Activated CD4-positive, alpha-beta T cell treated with anti-CD3 and anti-CD28 coated beads for 1 hour (primary cell): ENCODE measurements around the gene RXFP4.

Source experiments
- DNase-seq: peaks from one replicate; pipeline ENCODE4 v3.0.0-alpha.2; 2020

Gene RXFP4

GRCh38 chr1:155931332-155932038, 10.0 kb upstream of the RXFP4 start:
- DNase-seq: no peak

- DNase-seq: no peak
Observed at GRCh38 chr1:155932081-155932480, 9.4 kb upstream of the RXFP4 start.

GRCh38 chr1:155932487-155932886, 9.0 kb upstream of the RXFP4 start:
- no peak for DNase-seq

- no peak for DNase-seq
Observed at GRCh38 chr1:155933591-155934096, 7.8 kb upstream of the RXFP4 start.

GRCh38 chr1:155934097-155934935, 7.1 kb upstream of the RXFP4 start, which contains the start of gene KHDC4:
Gene KHDC4 (minus strand): TSS chr1:155934413. CDS start chr1:155934373, 40 bp downstream.
- peak; percentile 91 for DNase-seq

- DNase-seq: no peak
Observed at GRCh38 chr1:155934936-155935590, 6.4 kb upstream of the RXFP4 start.

- no peak for DNase-seq
Observed at GRCh38 chr1:155938220-155938627, 3.2 kb upstream of the RXFP4 start.

GRCh38 chr1:155940482-155940992, 901 bp upstream of the RXFP4 start:
- no peak for DNase-seq

GRCh38 chr1:155941845-155942531, 550 bp downstream of the RXFP4 start:
- DNase-seq: no peak

GRCh38 chr1:155942578-155943141, 1.2 kb downstream of the RXFP4 start:
- DNase-seq: no peak

GRCh38 chr1:155944444-155944799, 3.0 kb downstream of the RXFP4 start:
- no peak for DNase-seq

- DNase-seq: no peak
Observed at GRCh38 chr1:155946633-155947219, 5.3 kb downstream of the RXFP4 start.

- no peak for DNase-seq
Observed at GRCh38 chr1:155947292-155947691, 5.9 kb downstream of the RXFP4 start.

- DNase-seq: no peak
Observed at GRCh38 chr1:155947741-155948140, 6.3 kb downstream of the RXFP4 start.

GRCh38 chr1:155950829-155951228, 9.4 kb downstream of the RXFP4 start:
- DNase-seq: no peak

GRCh38 chr1:155951753-155952504, 10.5 kb downstream of the RXFP4 start:
- DNase-seq: no peak

- no peak for DNase-seq
Observed at GRCh38 chr1:155952505-155952890, 11.1 kb downstream of the RXFP4 start.

- DNase-seq: no peak
Observed at GRCh38 chr1:155954645-155955044, 13.2 kb downstream of the RXFP4 start.

- DNase-seq: no peak
Observed at GRCh38 chr1:155957411-155957915, 16.0 kb downstream of the RXFP4 start.

- DNase-seq: no peak
Observed at GRCh38 chr1:155960081-155960745, 18.8 kb downstream of the RXFP4 start.
